ENCODE measurements around the gene RUNX2.

Gene RUNX2

GRCh38 chr6:45675634-45676033, 347.5 kb downstream of the RUNX2 start:
- DNase-seq (ENCODE audit: low spot score): no peak

DNA sequence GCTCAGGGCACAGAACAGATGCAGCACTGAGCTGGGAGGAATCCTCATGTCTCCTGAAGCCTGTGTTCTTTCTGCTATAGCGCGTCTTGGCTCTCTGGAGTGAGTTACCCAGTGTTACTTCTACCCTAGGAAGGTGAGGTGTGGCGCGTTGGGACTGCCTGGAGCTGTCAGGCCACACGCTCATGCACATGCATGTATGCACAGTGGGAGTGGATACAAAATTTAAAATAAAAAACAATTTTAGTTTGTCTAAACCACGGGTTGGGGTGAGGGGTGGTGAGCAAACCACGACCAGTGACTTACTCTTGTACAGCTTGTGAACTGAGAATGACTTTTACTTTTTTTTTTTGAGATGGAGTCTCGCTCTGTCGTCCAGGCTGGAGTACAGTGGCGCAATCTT, 348.2 kb downstream of the RUNX2 start:
- no peak for DNase-seq (ENCODE audit: low spot score)

DNA sequence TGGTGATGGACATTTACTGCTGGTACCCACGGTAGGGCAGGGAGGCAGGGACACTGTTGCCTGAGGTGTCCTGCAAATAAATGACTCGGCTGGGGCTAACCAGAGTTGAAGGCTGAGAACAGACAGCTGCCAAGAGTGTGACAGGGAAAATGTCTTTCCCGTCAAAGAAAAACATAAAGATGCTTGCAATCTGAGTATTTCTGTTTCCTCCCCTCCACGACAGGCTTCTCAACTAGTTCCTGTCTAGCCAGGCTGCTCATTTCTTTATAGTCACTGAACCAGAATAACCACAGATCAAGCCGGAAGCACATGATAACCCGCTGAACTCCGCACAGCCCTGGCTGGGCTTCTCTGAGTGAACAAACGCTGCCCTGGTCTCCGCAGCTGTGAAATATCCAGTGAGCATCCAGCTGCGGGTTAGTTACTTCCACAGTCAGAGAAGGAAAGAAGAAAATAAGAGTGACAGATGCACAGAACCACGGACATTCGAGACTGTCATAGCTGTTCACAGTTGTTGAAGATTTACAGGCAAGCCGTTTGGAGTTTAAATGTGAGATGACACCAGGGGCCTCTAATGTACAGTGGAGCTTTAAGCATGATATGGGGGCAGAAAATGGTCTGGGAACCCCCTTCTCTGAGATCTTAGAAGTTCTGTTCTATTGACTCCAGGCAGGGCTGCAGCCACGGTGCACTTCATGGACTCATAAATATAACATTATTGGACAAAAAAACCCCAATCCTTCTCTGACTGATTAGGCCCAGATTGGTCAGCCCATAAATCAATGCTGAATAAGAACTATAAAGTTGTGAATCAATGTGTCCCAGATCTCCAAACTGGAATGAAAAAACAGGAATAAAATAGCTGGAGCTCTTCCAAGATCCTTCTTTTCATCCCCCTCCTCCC, 349.5 kb downstream of the RUNX2 start:
- DNase-seq (ENCODE audit: low spot score): peak; percentile 40

DNA sequence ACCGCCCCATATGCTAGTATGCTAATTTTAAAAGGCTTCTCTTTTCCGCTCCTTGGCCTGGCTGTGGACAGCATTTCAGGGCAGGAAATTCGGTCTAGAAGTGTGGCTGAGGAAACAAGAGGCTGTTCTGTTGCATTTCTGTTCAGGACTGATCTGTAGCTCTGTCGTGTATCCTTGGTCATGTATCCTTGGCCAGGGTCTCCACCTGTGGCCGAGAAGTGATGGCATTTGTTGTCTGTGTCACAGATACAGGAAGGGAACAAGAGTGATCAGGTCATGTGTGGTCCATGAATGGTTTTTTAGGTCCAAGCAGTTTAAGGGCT, 350.1 kb downstream of the RUNX2 start:
- DNase-seq (ENCODE audit: low spot score): no peak

- DNase-seq (ENCODE audit: low spot score): no peak
These were observed 351.0 kb downstream of the RUNX2 start for GRCh38 chr6:45679163-45679562.

- DNase-seq (ENCODE audit: low spot score): no peak
These were observed 351.5 kb downstream of the RUNX2 start for GRCh38 chr6:45679631-45680030.

GRCh38 chr6:45681860-45682511, 353.9 kb downstream of the RUNX2 start:
- peak; percentile 22 for DNase-seq (ENCODE audit: low spot score)

- no peak for DNase-seq (ENCODE audit: low spot score)
These were observed 356.3 kb downstream of the RUNX2 start for GRCh38 chr6:45684476-45684875.

DNA sequence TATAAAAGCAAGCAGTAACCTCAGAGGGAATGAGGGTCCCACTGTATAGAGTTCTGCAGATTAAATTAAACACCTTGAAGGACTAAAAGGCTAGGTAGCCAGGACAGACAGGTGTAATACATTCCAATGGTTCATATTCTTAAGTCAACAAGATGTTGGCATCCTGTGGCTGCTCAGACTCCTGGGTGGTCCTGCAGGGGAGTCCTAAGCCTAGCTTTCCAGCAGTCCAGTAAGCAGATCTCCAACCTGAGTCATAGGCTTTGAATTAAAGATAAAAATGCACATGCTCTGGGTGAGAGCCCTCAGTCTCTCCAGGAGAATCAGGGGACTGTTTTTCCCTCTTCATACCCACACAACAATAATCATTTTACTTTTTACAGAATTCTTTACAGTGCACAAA, 356.9 kb downstream of the RUNX2 start:
- DNase-seq (ENCODE audit: low spot score): no peak

- no peak for DNase-seq (ENCODE audit: low spot score)
These were observed 358.9 kb downstream of the RUNX2 start for GRCh38 chr6:45686841-45687569.

- DNase-seq (ENCODE audit: low spot score): no peak
These were observed 359.4 kb downstream of the RUNX2 start for GRCh38 chr6:45687570-45687969.

GRCh38 chr6:45688180-45688579, 360.1 kb downstream of the RUNX2 start:
- no peak for DNase-seq (ENCODE audit: low spot score)

DNA sequence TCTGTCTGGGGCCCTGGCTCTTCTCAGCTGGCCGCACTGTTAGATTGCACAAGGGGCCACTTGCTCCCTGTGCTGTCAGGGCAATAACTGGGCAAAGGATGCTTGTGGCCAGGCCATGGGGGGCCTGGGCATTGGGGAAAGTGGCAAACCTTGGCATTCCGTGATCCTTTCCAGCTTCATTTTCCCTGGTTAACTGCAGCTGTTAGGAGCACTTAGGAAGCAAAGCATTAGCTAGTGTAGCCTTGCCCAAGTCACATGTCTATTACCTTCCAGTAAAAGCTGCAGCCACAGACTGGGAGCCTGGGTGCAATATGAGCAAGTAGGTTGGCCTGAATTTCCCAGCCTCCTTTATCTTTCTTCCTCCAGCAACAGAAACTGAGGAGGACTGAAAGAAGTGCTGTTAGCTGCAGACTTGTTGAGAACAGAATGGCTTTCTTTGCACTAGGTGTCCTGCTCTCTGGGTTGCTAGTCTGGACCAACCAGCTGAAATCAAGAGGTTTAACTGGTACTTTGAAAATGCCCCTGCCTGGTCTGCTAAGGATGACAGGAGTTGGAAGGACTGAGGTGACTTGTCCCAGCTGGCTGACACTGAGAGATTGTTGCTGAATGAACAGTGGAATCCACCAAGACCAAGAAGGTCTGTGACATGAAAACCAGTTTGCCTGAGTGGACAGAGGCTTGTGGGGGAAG, 361.9 kb downstream of the RUNX2 start:
- DNase-seq (ENCODE audit: low spot score): no peak

- no peak for DNase-seq (ENCODE audit: low spot score)
These were observed 362.7 kb downstream of the RUNX2 start for GRCh38 chr6:45690846-45691245.

DNA sequence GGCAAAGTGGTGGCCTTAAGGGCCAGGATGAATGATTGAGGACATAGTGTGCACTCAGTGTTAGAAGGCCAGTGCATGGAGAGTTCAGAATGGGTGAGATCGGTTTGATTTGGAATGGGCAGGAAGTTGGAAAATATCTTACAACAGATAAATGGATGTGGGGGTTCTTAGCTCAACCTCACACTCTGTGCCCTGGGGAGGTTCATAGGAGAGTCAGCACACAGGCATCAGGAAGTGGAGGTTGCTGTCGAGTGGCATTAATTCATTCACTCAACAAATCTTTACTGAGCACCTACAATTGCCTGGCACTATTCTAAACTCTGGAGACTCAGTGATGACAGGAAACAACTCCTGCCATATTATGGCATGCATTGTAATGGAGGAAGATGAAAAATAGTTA, 363.3 kb downstream of the RUNX2 start:
- no peak for DNase-seq (ENCODE audit: low spot score)

GRCh38 chr6:45692021-45692420, 363.9 kb downstream of the RUNX2 start:
- no peak for DNase-seq (ENCODE audit: low spot score)

- DNase-seq (ENCODE audit: low spot score): no peak
These were observed 368.6 kb downstream of the RUNX2 start for GRCh38 chr6:45696738-45697137.

DNA sequence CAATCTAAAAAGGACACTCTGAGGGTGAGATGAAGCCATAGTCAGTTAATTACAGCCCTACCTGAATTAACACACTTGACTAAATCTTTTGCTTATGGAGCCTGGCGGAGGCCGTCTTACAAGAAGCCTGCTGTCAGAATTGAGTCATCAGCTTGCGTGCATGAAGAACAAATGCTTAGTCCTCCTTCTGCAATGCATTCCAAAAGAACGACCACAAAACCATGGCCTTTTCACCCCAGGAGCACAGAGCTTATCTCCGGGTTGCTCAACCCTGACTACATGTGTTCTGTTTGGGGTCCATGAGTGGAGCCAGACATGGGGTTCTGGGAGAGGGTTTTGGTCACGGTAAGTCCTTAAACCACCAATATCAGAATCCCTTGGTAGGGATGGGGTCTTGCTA, 369.5 kb downstream of the RUNX2 start:
- peak; percentile 95 for DNase-seq (ENCODE audit: low spot score)

DNA sequence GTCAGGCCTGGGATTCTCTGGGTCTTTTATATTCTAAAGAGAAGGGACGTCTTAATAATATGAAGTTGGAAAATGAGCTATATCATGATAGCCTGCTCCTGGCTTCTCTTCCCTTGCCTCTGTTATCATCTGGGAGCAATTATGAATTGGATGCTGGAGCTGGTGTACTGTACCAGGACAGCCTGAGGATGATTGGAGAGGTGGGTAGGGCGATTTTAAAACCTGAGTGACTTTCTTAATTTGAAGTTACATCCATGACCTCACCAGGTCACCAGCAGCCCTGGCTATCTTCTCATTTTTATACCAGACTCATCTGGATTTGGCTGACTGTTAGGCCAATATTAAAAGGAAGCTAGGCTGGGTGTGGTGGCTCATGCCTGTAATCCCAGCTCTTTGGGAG, 369.9 kb downstream of the RUNX2 start:
- no peak for DNase-seq (ENCODE audit: low spot score)

DNA sequence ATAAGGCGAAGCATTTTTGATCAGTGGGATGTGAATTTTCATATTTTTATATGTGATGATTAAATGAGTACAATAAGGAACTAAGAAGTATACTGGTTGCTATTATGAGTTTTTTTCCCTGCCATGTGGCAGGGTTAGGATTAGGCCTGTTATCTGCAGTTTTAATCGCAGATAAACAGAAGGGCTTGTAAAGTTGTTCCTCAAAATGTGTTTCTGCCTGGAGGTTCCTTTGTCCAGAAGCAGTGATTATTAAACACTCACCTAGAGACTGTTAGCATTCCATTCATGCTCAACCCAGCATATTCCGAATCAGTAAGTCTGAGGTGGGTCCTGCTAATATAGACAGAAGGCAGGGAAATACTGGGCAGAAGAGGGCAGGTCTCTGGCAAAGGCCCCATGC, 371.5 kb downstream of the RUNX2 start:
- DNase-seq (ENCODE audit: low spot score): no peak

DNA sequence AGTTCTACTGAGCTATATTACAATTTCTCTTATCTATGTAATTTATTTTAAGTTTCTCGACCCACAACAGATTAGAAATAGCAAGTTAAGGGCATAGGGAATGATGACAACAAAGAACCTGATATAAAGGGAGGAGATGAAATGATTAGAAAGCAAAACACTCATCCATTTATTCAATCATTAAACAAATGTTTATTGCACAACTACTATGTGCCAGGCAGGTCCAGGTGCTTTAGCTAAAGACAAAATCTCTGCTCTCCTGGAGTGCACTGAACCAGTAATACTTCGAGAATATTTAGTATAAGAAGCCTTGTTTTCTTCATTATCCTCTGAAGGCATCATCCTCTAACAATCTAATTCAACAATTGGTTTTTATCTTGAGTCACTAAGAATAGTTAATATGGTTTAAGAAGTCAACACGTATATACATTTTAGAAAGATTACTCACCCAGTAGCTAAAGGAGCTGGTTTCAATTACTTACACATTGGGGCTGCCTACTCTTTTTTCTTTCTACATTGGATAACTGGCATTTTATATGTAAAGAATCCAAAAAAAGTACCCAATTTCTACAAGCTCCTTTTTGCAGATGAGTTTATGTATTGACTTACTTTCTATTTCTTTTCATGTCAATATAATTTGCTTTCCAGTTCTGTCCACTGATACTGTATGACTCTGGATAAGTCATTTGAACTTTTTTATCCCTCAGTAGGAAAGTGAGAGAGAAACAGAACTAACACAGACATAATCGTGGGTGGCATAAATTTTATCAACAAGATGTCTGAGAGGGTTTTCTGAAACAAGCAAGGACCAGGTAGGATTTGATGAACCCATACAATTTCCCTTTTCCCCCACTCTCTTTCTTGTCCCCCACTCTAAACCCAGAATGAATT, 375.0 kb downstream of the RUNX2 start:
- peak; percentile 36 for DNase-seq (ENCODE audit: low spot score)
